AG10803 (cell line): ENCODE results near the gene SPOCK2.
"Not testable (repeated sequence)": the region's sequence is repeated elsewhere in the genome, so short reads cannot be mapped to it uniquely, and the experiment has no call there.

Experiments used
- DNase-seq: peaks from one replicate; pipeline ENCODE4 v3.0.0; 2010; ENCODE audit warnings: low read depth
- H3K4me3 ChIP-seq: 2 replicates; pipeline ENCODE4 v1.5.1; 2011; ENCODE audit warnings: mild to moderate bottlenecking, low read length, control low read depth
- CTCF ChIP-seq: conservative IDR thresholded peaks from 2 replicates; pipeline ENCODE4 v1.5.1; 2011; ENCODE audit warnings: mild to moderate bottlenecking, low read length, control low read depth, inconsistent platforms

Gene SPOCK2

GRCh38 chr10:72116372-72116771 lies 28.0 kb upstream of the SPOCK2 start:
- DNase-seq = no peak
- no peak overlapping the region for H3K4me3 ChIP-seq
- no peak for TF ChIP-seq CTCF

GRCh38 chr10:72114706-72115450 lies 26.5 kb upstream of the SPOCK2 start:
- TF ChIP-seq CTCF = no peak
- H3K4me3 ChIP-seq = no peak overlapping the region
- DNase-seq = no peak

- no peak for TF ChIP-seq CTCF
- no peak for DNase-seq
- no peak overlapping the region for H3K4me3 ChIP-seq
Observed at GRCh38 chr10:72110673-72111401, 22.5 kb upstream of the SPOCK2 start.

GRCh38 chr10:72109636-72110157 lies 21.3 kb upstream of the SPOCK2 start:
- no peak for DNase-seq
- no peak overlapping the region for H3K4me3 ChIP-seq
- no peak for TF ChIP-seq CTCF

GRCh38 chr10:72108830-72109635 lies 20.7 kb upstream of the SPOCK2 start:
- DNase-seq = no peak
- no peak overlapping the region for H3K4me3 ChIP-seq
- no peak for TF ChIP-seq CTCF

GRCh38 chr10:72108004-72108370 lies 19.6 kb upstream of the SPOCK2 start:
- H3K4me3 ChIP-seq, DNase-seq: not testable (repeated sequence)

- TF ChIP-seq CTCF = no peak
- DNase-seq = no peak
- no peak overlapping the region for H3K4me3 ChIP-seq
Observed at GRCh38 chr10:72107325-72108003, 19.1 kb upstream of the SPOCK2 start.
